Suppressor macrophage (primary cell): ENCODE measurements around the gene FASTK.
"Not testable (repeated sequence)": the region's sequence is repeated elsewhere in the genome, so short reads cannot be mapped to it uniquely, and the experiment has no call there.

ENCODE experiments used
- DNase-seq, 4 experiments: peaks; one replicate each; pipeline ENCODE4 v3.0.0-alpha.2; 2020 to 2022

The FASTK gene

GRCh38 chr7:151046603-151047573 lies 33.7 kb downstream of the FASTK start:
- DNase-seq = peak; percentile 29 to 59 (median 42)

DNA sequence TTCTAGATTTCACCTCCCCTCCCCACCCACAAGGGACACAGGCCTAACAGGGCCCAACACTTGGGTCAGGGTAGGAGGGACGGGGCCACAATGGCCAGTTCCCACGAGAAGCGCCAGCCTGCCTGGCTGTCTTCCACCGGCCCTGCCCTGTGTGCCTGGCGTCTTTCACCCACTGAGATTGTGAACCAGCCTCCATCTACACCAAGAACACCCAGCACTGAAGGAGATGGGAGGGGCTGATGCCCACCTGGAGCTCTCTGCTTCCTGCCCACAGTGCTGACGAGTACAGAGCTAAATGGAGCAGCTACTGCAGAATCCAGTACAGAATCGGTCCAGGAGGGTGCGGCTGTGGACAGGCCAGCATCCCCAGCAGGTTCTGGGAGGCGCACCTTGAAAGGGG lies 34.6 kb downstream of the FASTK start:
- no peak for DNase-seq

DNA sequence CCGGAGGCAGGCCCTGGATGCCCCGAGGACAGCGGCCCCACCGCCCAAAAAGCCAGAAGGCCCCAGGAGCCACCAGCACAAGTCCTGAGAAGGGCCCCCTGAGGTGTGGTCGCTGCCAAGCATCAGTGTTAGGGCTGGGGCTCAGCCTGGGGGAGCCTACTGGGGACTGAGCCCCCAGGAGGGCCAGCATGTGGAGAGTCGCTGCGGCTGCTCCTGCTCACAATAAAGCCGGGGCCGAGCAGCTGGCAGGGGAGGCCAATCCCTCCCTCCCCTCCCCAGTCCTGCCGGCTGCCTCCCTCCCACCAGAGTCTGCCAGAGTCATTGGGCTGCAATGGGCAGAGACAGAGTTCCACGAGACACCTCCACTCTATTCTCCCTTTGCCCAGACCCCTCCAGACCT lies 35.3 kb downstream of the FASTK start:
- DNase-seq = no peak

DNA sequence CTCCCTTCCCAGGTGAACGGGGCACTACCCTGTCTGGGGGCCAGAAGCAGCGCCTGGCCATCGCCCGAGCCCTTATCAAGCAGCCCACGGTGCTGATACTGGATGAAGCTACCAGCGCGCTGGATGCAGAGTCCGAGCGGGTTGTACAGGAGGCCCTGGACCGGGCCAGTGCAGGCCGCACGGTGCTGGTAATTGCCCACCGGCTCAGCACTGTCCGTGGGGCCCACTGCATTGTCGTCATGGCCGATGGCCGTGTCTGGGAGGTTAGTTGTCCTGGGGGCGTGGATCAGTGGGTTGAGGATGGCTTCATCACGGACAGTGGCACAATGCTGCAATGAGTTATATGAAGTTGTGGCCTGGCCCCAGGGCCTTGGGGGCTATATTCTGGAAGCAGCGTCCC lies 36.6 kb downstream of the FASTK start:
- DNase-seq = no peak

- DNase-seq = not testable (repeated sequence)
Observed at GRCh38 chr7:151043449-151043848, 37.2 kb downstream of the FASTK start.

GRCh38 chr7:151040616-151041375 lies 39.8 kb downstream of the FASTK start:
- DNase-seq = no peak

- DNase-seq = peak; percentile 63 to 85 (median 76)
Observed at GRCh38 chr7:151039850-151040548, 40.6 kb downstream of the FASTK start.

GRCh38 chr7:151038951-151039849 lies 41.4 kb downstream of the FASTK start:
- peak; percentile 91 to 97 (median 96) for DNase-seq

DNA sequence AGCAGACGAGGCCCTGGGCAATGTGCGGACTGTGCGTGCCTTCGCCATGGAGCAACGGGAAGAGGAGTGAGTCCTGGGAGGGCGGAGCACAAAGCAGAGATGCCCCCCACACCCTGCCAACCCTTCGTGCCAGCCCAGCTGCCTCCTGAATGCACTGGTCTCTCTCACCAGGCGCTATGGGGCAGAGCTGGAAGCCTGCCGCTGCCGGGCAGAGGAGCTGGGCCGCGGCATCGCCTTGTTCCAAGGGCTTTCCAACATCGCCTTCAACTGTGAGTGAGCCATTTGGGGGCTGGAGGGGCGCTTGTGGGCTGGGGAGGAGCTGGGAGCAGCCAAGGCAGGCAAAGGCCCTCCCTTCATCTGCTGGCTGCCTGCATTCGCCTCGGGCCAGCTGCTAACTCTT lies 44.7 kb downstream of the FASTK start:
- DNase-seq = no peak

DNA sequence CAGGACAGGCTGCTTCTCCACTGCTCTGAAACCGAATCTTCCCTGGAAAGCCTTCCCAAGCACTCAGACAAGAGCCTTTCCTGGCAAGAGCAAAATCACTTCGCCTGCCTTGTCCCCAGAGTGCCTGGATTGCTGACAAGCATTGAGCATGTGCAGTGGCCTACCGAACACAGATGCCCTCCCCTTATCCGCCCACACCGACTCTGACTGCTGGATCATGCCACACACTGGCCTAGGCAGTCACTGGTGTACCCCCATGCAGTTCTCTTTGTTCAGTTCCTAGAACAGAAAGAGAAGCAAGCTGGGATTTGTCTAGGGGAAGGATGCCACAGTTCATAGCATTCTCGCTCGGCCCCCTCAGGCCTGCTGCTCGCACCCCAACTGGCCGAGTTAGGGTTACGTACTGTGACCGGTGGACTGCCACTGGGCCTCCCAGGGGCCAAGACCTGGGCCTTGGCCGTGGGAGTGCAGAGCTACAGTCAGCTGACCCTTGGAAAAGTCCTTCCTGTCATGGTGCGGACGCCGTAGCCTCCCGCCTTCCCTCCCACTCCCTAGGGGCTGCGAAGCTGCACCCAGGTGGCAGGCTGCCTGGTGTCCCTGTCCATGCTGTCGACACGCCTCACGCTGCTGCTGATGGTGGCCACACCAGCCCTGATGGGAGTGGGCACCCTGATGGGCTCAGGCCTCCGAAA lies 45.4 kb downstream of the FASTK start:
- peak; percentile 75 to 88 (median 86) for DNase-seq

- no peak for DNase-seq
Observed at GRCh38 chr7:151034312-151035025, 46.1 kb downstream of the FASTK start.

GRCh38 chr7:151033864-151034249 lies 46.8 kb downstream of the FASTK start:
- DNase-seq = no peak

- DNase-seq = peak; percentile 59 to 80 (median 74)
Observed at GRCh38 chr7:151032936-151033863, 47.4 kb downstream of the FASTK start.

GRCh38 chr7:151031011-151031410 lies 49.6 kb downstream of the FASTK start:
- DNase-seq = no peak

- DNase-seq = no peak
Observed at GRCh38 chr7:151028948-151029501, 51.6 kb downstream of the FASTK start.

- peak; percentile 98 to 99 (median 98) for DNase-seq
Observed at GRCh38 chr7:151028131-151028947, 52.3 kb downstream of the FASTK start, which contains the start of gene ABCB8. Gene ABCB8, plus strand, starts transcription at chr7:151028450. Its CDS starts 66 bp downstream, at chr7:151028516.

DNA sequence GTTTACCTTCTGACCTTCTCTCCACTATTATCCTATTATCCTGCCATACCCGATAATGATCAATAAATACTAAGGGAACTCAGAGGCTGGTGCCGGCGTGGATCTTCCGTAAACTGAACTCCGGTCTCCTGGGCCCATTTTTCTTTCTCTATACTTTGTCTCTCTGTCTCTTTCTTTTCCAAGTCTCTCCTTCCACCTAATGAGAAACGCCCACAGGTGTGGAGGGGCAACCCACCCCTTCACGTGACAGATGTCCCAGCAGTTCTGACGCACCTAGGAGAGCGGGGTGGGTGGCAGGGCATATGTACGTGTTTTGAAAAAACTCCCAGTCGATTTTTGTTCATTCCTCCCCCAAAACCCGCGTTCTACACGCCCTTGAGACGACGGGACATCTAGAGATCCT lies 52.9 kb downstream of the FASTK start:
- not testable (repeated sequence) for DNase-seq
